Measurements from ENCODE around the gene CADM2.
"Not testable (repeated sequence)": the region's sequence is repeated elsewhere in the genome, so short reads cannot be mapped to it uniquely, and the experiment has no call there.

Gene CADM2

GRCh38 chr3:85495602-85496001, 536.8 kb downstream of the CADM2 start:
- DNase-seq = no peak

DNA sequence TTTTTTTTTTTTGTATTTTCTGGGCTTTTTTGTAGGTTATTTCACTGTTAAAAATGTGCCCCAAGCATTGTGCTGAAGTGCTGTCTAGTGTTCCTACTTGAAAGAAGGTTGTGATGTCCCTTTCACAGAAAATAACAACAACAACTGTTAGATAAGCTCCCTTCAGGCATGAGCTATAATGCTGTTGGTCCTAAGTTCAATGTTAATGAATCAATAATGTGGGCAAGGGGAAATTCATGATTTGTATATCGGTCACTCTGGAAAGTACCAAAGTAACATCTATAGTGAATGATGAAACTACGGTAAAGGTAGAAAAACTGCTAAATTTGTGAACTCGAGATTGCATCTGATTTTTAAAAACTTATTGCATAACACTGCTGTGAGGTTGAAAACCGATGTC, 539.4 kb downstream of the CADM2 start:
- no peak for DNase-seq

DNA sequence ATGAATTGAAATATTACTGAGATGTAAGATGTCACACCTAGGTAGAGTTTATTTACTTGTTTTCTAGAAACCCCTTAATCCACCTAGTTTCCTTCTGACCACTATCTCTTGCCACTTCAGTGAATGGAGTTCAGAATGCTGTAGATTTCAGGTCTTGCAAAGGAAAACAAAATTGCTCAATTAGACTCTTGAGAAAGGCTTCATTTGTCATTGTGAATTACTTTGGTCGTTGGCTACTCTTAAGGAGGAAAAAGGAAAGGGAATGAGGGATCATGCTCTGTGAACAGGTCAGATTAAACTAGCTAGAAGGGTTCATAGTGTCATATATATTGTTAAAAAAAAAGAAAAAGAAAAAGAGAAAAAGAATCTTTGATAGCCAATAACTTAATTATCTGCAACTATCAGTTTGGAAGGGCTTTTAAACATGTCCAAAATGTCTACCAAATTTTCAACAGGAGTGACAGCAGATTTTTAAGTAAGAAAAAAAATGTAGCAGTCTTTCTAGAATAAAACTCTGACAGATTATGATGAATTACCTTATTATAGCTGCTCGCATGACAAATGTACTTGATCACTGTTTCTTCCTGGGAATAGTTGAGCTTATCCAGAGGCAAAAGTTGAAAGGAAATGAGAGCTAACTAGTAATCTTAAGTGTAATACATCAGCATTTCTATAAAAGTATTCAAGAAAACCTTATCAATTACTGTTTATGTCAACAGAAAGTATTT, 543.5 kb downstream of the CADM2 start:
- DNase-seq = no peak

- not testable (repeated sequence) for DNase-seq
These were observed 545.5 kb downstream of the CADM2 start for GRCh38 chr3:85504129-85504784.

- DNase-seq = not testable (repeated sequence)
These were observed 546.2 kb downstream of the CADM2 start for GRCh38 chr3:85504785-85505511.

- DNase-seq = not testable (repeated sequence)
These were observed 548.3 kb downstream of the CADM2 start for GRCh38 chr3:85507052-85507451.

- no peak for DNase-seq
These were observed 549.9 kb downstream of the CADM2 start for GRCh38 chr3:85508659-85509058.

- no peak for DNase-seq
These were observed 557.4 kb downstream of the CADM2 start for GRCh38 chr3:85516146-85516545.

- no peak for DNase-seq
These were observed 565.3 kb downstream of the CADM2 start for GRCh38 chr3:85524104-85524503.

DNA sequence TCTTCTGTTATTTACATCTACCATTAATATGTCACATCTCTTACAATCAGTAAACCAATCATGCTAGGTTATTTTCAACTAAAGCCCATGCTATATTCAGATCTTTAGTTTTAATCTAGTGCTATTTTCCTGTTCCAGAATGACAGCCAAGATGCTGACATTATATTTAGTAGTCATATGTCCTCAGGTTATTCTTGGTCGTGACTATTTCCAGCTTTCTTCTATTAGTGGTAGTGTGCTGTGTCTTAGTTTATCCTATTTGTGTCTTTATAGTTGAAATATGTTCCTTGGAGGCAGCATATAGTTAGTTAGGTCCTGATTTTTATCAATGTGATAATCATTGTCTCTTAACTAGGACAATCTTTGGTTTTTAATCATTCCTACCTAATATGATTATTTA, 566.5 kb downstream of the CADM2 start:
- DNase-seq = no peak

GRCh38 chr3:85533586-85533985, 574.8 kb downstream of the CADM2 start:
- no peak for DNase-seq

- DNase-seq = no peak
These were observed 576.7 kb downstream of the CADM2 start for GRCh38 chr3:85535517-85535916.

- DNase-seq = no peak
These were observed 580.4 kb downstream of the CADM2 start for GRCh38 chr3:85539232-85539631.

DNA sequence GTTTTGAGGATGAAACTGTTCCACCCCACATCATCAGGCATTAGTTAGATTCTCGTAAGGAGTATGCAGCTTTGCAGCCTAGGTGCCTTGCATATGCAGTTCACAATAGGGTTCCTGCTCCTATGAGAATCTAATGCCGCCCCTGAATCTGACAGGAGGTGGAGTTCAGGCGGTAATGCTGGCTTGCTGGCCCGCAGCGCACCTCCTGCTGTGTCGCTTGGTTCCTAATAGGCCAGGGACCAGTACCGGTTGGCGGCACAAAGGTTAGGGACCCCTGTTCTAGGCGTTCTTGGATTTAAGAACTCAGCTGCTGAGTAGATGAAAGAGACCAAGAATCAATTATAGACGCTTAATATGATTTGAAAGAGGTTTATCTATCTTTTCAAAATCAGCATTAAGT, 595.4 kb downstream of the CADM2 start:
- no peak for DNase-seq

DNA sequence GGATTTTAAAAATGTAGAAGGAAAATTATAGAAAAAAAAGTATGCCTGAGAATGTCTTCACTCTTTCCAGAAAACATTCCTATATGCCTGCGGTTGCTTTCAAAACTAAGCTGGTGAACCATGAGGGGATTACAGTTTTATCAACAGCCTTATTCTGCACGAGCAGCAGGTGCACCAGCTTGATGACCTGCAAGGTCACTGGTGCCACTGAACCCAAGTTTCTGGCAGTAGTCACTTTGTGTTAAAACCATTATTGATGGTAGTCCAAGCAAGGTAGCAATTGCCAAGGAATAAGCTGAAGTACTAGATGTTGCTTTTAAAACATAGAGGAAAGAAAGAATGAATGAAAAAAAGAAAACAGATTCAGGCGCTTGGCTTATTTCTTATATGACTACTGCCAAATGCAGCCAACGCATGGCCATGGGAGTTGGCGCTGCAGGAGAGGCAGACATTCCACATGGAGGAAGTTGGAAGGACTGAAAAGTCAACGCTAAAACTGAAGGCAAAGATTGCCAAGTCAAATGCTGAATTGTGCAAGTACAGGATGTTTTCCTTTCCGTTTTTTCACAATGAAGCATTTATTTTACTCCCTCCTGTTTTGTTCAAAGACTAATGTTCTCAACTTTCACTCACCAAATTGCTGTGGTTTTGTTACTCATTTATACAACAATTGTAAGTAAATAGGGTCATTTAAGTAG, 601.4 kb downstream of the CADM2 start:
- DNase-seq = no peak

DNA sequence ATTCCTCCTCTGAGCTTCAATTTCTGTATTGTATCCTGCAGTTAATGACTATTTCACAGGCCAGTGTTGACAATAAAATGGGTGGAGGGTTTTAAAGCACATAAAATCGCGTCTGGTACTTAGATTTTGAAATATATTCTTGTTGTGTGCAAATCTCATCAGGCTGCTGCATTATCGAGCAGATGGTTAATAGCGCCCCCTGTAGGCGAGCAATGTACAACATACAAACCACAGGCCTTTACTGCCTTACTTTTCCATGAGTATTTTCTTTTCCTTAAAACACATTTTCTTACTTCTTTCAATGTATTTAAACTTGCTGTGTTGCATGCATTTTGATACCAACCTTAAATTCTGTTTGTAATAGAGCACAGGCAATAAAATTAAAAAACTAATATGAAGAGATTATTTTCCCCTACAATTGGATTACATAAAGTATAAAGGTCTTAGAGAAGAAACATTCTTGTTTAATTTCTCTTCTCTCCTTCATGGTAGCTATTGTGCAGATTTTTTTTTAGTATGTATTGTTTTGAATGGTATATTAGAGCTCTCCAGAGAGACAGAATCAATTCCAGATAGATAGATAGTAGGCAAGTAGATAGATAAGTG, 608.4 kb downstream of the CADM2 start:
- DNase-seq = no peak

GRCh38 chr3:85570819-85571218, 612.0 kb downstream of the CADM2 start:
- DNase-seq = no peak

- DNase-seq = no peak
These were observed 613.0 kb downstream of the CADM2 start for GRCh38 chr3:85571835-85572234.

GRCh38 chr3:85572426-85572825, 613.6 kb downstream of the CADM2 start:
- DNase-seq = no peak

DNA sequence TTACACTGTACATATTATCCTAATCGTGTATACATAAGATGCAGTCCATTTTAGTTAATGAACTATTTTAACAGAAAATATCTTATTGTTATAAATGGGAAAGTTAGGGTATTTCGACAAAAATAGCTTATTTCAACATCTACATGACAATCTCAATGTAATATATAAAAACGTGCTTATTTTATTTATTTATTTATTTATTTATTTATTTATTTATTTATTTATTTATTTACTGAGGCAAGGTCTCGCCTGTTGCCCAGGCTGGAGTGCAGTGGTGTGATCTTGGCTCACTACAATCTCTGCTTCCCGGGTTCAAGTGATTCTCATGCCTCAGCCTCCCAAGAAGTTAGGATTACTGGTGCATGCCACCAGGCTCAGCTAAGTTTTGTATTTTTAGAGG, 614.2 kb downstream of the CADM2 start:
- DNase-seq = no peak

- no peak for DNase-seq
These were observed 615.4 kb downstream of the CADM2 start for GRCh38 chr3:85574006-85574705.

DNA sequence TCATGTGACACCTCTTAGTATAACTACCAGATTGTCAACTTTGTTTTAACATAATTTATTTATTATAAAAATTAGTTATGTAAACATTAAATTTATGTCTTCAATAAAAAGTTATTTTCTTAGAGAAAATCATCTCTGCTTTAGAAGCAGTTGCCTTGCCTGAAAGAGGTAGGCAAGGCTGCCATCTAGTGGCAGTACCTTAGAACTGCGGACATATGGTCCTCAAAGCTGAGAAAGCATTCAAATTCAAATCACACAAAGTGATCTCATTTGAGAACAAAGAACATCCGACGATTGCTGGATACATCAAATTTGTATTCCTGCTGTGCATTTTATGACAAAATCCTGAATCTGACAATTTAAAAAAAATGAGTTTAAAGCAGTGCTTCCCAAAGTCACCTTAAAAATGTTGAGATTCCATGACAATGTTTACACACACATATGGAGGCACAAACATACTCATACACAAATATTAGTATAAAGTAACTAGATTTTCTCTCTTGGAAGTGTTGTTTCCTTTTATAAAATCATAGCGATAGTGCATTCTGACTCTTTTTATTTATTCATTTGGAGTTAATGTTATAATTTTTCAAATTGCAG, 617.4 kb downstream of the CADM2 start:
- no peak for DNase-seq

All from activated effector memory CD4-positive, alpha-beta T cell treated with Interleukin-2 at 50 U/mL for 16 hours (primary cell).